HepG2 (cell line): ENCODE results near the gene RNF149. TPM values are rescaled to one million over a fixed set of nuclear protein-coding genes. Genes with fewer than 3 reads are reported as not detected.

Experiments used
- AGO2 ChIP-seq: fragments of 200-400 bp; formaldehyde crosslinking; optimal IDR thresholded peaks from 2 replicates; pipeline ENCODE3; 2017; ENCODE audit warnings: mild to moderate bottlenecking, low read depth, low read length, moderate library complexity
- CBX2 ChIP-seq, 2 experiments: fragments of 200-600 bp in 1 of 2; sonication (generic); formaldehyde crosslinking in 1 of 2; IDR thresholded peaks; 2 replicates each; pipeline versions ENCODE4 v1.7.0 to v1.8.1; 2018 to 2022; ENCODE audit warnings: low read depth in 2 of 2, low read length in 1 of 2, mild to moderate bottlenecking in 1 of 2, missing genetic modification reagents in 1 of 2
- DZIP1 ChIP-seq: sonication (generic); formaldehyde crosslinking; IDR thresholded peaks from 2 replicates; pipeline ENCODE4 v1.5.0; 2020; ENCODE audit warnings: mild to moderate bottlenecking, missing genetic modification reagents
- HNF4A ChIP-seq: sonication (generic); formaldehyde crosslinking; IDR thresholded peaks from 2 replicates; pipeline ENCODE4 v1.4.0; 2020; ENCODE audit warnings: missing genetic modification reagents
- HOXA9 ChIP-seq: sonication (generic); formaldehyde crosslinking; IDR thresholded peaks from 2 replicates; pipeline ENCODE4 v1.8.1; 2022; ENCODE audit warnings: missing genetic modification reagents, mild to moderate bottlenecking, moderate library complexity, borderline replicate concordance
- MEF2D ChIP-seq: sonication (generic); formaldehyde crosslinking; IDR thresholded peaks from 2 replicates; pipeline ENCODE4 v1.5.1; 2020; ENCODE audit warnings: mild to moderate bottlenecking, missing genetic modification reagents
- PCBP1 ChIP-seq: fragments of 200-400 bp; formaldehyde crosslinking; IDR thresholded peaks from 2 replicates; pipeline ENCODE4 v1.6.1; 2017; ENCODE audit warnings: mild to moderate bottlenecking, low read depth, low read length, borderline replicate concordance
- RBAK ChIP-seq: sonication (generic); formaldehyde crosslinking; IDR thresholded peaks from 2 replicates; pipeline ENCODE4 v1.5.1; 2020; ENCODE audit warnings: mild to moderate bottlenecking, missing genetic modification reagents
- SAFB2 ChIP-seq: sonication (generic); formaldehyde crosslinking; IDR thresholded peaks from 2 replicates; pipeline ENCODE4 v1.5.1; 2020; ENCODE audit warnings: missing genetic modification reagents, low read depth, mild to moderate bottlenecking, borderline replicate concordance
- TMF1 ChIP-seq: sonication (generic); formaldehyde crosslinking; IDR thresholded peaks from 2 replicates; pipeline ENCODE4 v1.8.1; 2022; ENCODE audit warnings: low read depth, missing genetic modification reagents
- TSC22D2 ChIP-seq: sonication (generic); formaldehyde crosslinking; IDR thresholded peaks from 2 replicates; pipeline ENCODE4 v1.5.1; 2020; ENCODE audit warnings: missing genetic modification reagents, mild to moderate bottlenecking, borderline replicate concordance
- XRCC5 ChIP-seq: fragments of 200-400 bp; formaldehyde crosslinking; optimal IDR thresholded peaks from 2 replicates; pipeline ENCODE3; 2017; ENCODE audit warnings: mild to moderate bottlenecking, low read length
- ZBED4 ChIP-seq: sonication (generic); formaldehyde crosslinking; IDR thresholded peaks from 2 replicates; pipeline ENCODE4 v1.4.0; 2020; ENCODE audit warnings: missing genetic modification reagents, borderline replicate concordance
- ZFAT ChIP-seq: sonication (generic); formaldehyde crosslinking; conservative IDR thresholded peaks from 2 replicates; pipeline ENCODE4 v1.8.1; 2023; ENCODE audit warnings: missing genetic modification reagents, inconsistent platforms
- ZFP62 ChIP-seq: sonication (generic); formaldehyde crosslinking; IDR thresholded peaks from 2 replicates; pipeline ENCODE4 v1.4.0; 2020; ENCODE audit warnings: missing genetic modification reagents
- ZNF17 ChIP-seq: sonication (generic); formaldehyde crosslinking; IDR thresholded peaks from 2 replicates; pipeline ENCODE4 v1.5.0; 2020; ENCODE audit warnings: mild to moderate bottlenecking, missing genetic modification reagents
- ZNF343 ChIP-seq: sonication (generic); formaldehyde crosslinking; IDR thresholded peaks from 2 replicates; pipeline ENCODE4 v1.4.0; 2020; ENCODE audit warnings: mild to moderate bottlenecking, missing genetic modification reagents
- ZNF678 ChIP-seq: sonication (generic); formaldehyde crosslinking; IDR thresholded peaks from 2 replicates; pipeline ENCODE4 v1.4.0; 2020; ENCODE audit warnings: mild to moderate bottlenecking, missing genetic modification reagents
- polyA plus RNA-seq, 8 experiments: library from polyadenylated mRNA; depleted of rRNA in 3 of 8; stranded (reverse) in 7 of 8; unstranded in 1 of 8; fragments of >200 nt; fragmentation: Illumina TruSeq in 4 of 8; extraction: Trizol in 4 of 8; gene quantifications; 2 replicates each; pipeline versions ENCODE4 v1.2.1 to v1.2.3, GENCODE V29; 2011 to 2016; ENCODE audit warnings: low read depth in 4 of 8, missing spikeins in 1 of 8, mixed read lengths in 1 of 8; ENCODE audit not compliant: insufficient read depth in 1 of 8
- total RNA-seq, 5 experiments: library from RNA; depleted of rRNA; stranded (reverse); fragments of >200 nt; fragmentation: Illumina TruSeq; extraction: Trizol; gene quantifications; 2 replicates each; pipeline ENCODE4 v1.2.3, GENCODE V29; 2016; ENCODE audit warnings: low read depth in 1 of 5
- TF ChIP-seq, protein P1 (sequence below): sonication (generic); formaldehyde crosslinking; IDR thresholded peaks from 2 replicates; pipeline ENCODE4 v1.9.0; 2022; ENCODE audit warnings: missing genetic modification reagents, mild to moderate bottlenecking, borderline replicate concordance
- TF ChIP-seq, protein P2 (sequence below): sonication (generic); formaldehyde crosslinking; IDR thresholded peaks from 2 replicates; pipeline ENCODE4 v1.4.0; 2020; ENCODE audit warnings: missing genetic modification reagents, borderline replicate concordance

Gene RNF149
- total and polyA plus RNA-seq, 2 of the 13 experiments (the other 11 are each of a cell fraction or from before 2014, with no cell fraction given) = 87.6 to 109 TPM

GRCh38 chr2:101330253-101330933 is 21.9 kb upstream of the RNF149 start (continued):
- no peak for TF ChIP-seq PCBP1
- no peak for TF ChIP-seq HOXA9 (CRISPR knock-in tag)
- no peak for TF ChIP-seq TSC22D2 (CRISPR knock-in tag)
- no peak for TF ChIP-seq ZNF678 (CRISPR knock-in tag)
- TF ChIP-seq ZNF17 (CRISPR knock-in tag) = no peak
- TF ChIP-seq DZIP1 (CRISPR knock-in tag) = no peak
- no peak for TF ChIP-seq TMF1 (CRISPR knock-in tag)
- TF ChIP-seq ZFP62 (CRISPR knock-in tag) = no peak
- TF ChIP-seq HNF4A (CRISPR knock-in tag) = peak; percentile 83
- peak; percentile 91 for TF ChIP-seq XRCC5
- no peak for TF ChIP-seq CBX2 (IDR thresholded peaks at IDR 0.05; ENCODE audit: low read depth, low read length)
- no peak for TF ChIP-seq CBX2 (CRISPR knock-in tag; IDR thresholded peaks at IDR 0.05; ENCODE audit: low read depth)
- no peak for TF ChIP-seq ZFAT (CRISPR knock-in tag)
- TF ChIP-seq ZBED4 (CRISPR knock-in tag) = peak; percentile 89; the same call in 1 of the 2 replicates
- no peak for TF ChIP-seq RBAK (CRISPR knock-in tag)
- TF ChIP-seq MEF2D (CRISPR knock-in tag) = peak; percentile 67; the same call in 1 of the 2 replicates
- TF ChIP-seq, protein P1, sequence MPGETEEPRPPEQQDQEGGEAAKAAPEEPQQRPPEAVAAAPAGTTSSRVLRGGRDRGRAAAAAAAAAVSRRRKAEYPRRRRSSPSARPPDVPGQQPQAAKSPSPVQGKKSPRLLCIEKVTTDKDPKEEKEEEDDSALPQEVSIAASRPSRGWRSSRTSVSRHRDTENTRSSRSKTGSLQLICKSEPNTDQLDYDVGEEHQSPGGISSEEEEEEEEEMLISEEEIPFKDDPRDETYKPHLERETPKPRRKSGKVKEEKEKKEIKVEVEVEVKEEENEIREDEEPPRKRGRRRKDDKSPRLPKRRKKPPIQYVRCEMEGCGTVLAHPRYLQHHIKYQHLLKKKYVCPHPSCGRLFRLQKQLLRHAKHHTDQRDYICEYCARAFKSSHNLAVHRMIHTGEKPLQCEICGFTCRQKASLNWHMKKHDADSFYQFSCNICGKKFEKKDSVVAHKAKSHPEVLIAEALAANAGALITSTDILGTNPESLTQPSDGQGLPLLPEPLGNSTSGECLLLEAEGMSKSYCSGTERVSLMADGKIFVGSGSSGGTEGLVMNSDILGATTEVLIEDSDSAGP = no peak; the same call in 1 of the 2 replicates
- no peak for TF ChIP-seq AGO2
- TF ChIP-seq, protein P2, sequence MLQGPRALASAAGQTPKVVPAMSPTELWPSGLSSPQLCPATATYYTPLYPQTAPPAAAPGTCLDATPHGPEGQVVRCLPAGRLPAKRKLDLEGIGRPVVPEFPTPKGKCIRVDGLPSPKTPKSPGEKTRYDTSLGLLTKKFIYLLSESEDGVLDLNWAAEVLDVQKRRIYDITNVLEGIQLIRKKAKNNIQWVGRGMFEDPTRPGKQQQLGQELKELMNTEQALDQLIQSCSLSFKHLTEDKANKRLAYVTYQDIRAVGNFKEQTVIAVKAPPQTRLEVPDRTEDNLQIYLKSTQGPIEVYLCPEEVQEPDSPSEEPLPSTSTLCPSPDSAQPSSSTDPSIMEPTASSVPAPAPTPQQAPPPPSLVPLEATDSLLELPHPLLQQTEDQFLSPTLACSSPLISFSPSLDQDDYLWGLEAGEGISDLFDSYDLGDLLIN (CRISPR knock-in tag) = no peak
- TF ChIP-seq SAFB2 (CRISPR knock-in tag) = 0 out of 2 replicates have a peak, but pooled peaks have one; percentile 62
- TF ChIP-seq ZNF343 (CRISPR knock-in tag) = peak; percentile 85
